GM19099 (cell line): ENCODE data around the gene GAMT.

ENCODE experiments used
- POLR2A ChIP-seq: IDR thresholded peaks from 3 replicates; pipeline ENCODE4 v1.6.1; 2011; ENCODE audit warnings: low read depth; ENCODE audit not compliant: insufficient read length; ENCODE audit errors: extremely low read depth

Gene GAMT

DNA sequence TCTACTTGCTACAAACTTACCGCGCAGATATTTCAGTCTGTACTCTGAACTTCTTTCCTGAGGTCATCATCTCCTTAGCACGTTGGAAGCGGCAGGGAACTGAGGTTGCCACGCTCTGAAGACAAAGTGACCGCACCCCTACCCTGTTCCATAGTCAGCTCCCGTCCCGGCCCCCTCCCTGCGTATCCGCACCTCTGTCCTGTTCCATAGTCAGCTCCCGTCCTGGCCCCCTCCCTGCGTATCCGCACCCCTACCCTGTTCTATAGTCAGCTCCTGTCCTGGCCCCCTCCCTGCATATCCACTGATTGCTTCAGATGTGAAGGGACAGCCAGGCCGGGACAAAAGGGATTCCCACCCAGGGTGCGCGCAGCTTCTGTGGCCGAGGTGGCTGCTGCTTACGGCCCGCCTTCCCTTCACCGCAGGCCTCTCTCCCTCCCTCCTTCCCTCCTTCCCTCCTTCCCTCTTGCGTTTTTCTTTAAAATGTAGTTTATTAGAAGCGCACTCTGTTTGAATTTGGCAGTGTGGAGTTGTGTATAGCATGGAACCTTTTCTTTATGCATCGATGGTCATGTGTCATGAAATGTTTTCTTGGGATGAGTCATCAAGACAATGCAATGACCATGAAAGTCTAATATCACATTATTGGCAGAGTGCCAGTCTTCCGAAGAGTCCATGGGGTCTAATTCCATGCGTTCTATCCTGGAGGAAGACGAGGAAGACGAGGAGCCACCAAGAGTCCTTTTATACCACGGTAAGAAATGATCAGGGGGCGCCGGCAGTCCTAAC lies 39.5 kb downstream of the GAMT start:
- no peak for TF ChIP-seq POLR2A

DNA sequence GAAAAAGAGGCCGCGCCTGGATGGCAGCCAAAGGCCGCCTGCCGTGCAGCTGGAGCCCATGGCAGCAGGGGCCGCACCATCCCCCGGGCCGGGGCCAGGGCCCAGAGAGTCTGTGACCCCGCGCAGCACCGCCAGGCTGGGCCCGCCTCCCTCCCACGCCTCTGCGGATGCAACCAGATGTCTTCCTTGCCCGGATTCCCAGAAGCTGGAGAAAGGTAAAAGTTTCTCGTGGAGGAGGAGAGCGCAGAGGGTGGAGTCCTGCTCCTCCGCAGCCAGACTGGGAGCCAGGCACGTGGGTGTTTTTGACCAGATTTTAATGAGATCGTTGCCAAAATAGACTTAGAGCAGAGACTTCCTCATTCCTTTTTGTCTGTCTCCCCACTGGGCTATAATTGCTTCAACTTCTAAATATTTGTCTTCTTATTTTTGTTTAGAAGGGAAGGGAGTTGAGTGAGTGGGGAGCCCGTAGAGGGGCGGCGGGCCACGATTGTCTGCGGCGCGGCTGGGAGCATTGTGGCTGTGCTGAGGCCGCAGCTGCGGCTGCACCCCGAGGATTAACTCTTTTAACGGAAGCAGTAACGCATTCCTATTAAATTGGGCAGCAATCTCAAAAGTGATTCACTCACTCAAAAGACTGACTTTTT lies 40.4 kb downstream of the GAMT start:
- TF ChIP-seq POLR2A: no peak

DNA sequence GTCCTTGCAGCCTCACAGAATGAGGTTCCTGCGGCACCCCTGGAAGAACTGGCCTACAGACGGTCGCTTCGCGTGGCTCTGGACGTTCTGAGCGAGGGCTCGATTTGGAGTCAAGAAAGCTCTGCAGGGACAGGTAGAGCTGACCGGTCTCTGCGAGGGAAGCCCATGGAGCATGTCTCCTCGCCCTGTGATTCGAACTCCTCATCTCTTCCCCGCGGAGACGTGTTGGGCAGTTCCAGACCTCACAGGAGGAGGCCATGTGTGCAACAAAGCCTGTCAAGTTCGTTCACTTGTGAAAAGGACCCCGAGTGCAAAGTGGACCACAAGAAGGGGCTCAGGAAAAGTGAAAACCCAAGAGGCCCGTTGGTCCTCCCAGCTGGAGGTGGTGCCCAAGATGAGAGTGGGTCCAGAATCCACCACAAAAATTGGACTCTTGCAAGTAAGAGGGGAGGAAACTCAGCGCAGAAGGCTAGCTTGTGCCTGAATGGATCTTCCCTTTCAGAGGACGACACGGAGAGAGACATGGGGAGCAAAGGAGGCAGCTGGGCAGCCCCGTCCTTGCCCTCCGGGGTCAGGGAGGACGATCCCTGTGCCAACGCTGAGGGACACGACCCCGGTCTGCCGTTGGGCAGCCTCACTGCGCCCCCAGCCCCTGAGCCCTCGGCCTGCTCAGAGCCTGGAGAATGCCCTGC lies 41.1 kb downstream of the GAMT start:
- TF ChIP-seq POLR2A: no peak

- TF ChIP-seq POLR2A: no peak
Observed at GRCh38 chr19:1357531-1358109, 43.7 kb downstream of the GAMT start.

- TF ChIP-seq POLR2A: no peak
Observed at GRCh38 chr19:1356508-1356865, 44.9 kb downstream of the GAMT start.

DNA sequence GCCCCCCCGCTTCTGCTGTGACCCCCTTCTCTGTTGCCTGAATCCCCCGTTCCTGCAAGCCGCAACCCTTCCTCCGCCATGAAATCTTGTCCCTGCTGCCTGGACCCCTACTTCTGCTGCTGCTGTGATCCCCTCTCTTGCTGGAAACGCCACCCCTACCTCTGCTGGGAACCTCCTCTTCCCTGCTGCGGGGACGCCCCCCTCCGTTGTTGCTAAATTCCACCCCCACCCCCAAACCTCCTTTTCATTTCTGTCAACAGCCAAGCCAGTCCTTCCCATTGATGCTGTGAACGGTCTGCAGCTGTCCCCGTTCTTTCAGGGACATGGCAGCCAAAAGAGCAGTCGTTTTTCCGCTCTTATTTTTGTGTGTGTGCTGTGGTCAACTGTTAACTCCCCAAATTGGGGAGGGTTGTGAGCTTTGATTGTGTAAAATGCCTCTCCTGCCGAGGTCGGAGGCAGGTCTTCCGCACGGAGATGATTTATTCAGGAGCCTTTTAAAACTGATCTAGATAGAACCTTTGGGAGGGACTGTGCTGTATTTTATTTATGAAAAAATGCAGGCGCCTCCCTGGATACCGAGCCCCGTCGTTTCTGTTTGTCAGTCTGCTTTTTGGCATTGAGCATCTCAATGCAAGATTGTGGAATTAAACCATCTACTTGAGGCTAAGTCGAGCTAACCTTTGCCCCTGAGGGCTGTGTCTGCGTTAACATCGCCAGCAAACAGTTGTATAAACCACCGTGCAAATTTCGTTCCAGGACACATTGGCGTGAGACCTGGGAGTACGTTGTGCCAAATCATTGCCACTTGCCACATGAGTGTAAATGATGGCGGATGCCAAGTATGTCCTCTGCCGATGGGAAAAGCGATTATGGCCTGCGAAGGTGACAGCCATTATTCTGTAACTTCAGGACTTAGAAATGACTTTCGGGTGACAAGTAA lies 45.5 kb downstream of the GAMT start:
- no peak for TF ChIP-seq POLR2A

- TF ChIP-seq POLR2A: no peak
Observed at GRCh38 chr19:1354970-1355567, 46.3 kb downstream of the GAMT start.

DNA sequence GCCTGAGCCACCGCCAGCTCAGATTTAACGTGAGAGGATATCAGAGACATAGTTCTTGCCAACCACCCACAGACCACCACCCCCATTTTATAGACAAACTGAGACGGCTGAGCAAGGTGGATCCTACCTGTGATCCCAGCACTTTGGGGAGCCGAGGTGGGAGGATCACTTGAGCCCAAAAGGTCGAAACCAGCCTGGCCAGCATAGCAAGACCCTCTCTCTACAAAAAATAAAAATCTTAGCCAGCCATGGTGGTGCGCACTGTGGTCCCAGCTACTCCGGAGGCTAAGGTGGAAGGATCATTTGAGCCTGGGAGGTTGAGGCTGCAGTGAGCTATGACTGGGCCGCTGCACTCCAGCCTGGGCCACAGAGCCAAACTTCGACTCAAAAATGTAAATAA lies 48.2 kb downstream of the GAMT start:
- TF ChIP-seq POLR2A: no peak

DNA sequence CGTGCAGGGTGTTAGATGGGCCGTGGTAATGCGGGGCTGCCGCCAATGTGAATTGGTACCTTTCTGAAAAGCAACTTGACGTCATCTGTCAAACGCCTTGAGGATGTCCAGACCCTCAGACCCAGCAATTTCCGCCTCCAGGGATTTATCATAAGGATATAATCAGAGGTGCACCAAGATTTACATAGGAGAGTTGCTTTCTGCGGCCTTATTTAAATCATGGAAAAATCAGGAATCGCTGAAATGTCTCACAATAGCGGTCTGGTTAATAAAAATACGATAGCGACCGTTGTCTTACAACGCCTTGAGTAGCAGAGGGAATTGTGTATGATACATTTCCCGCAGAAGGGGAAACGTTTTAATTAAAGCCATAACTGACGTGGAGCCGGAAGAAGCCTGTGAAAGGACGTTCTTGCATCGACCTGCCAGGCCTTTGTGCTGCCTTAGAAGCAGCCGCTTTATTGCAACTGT lies 49.9 kb downstream of the GAMT start:
- TF ChIP-seq POLR2A: no peak

GRCh38 chr19:1350867-1351266 lies 50.5 kb downstream of the GAMT start:
- TF ChIP-seq POLR2A: no peak

DNA sequence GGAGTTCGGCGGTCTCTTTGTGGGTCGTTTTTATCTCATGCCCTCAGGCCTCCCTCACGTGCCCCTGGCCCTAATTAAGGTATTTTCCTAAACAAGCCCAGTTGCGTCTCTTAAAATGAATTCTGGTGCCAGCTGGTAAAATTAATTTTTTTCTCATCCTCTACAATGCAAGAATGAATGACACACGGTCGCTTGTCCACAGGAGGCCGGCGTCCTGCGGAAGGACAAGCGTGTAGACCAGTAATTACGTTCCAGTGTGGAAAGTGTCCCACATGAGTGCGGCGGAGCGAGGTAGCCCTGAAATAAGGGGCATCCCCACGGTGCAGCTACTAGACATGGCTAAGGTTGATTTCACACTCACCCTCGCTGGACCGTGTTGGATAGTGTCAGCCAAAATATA lies 52.1 kb downstream of the GAMT start:
- no peak for TF ChIP-seq POLR2A
